HG03060 (cell line): ENCODE measurements around the gene STRIP1.

Experiments used
- ATAC-seq: cut with Tn5 transposase; IDR thresholded peaks from one replicate; pipeline ENCODE4 v1.9.1; 2021; ENCODE audit warnings: low read depth, moderate number of reproducible peaks; ENCODE audit not compliant: unreplicated experiment

The STRIP1 gene

DNA sequence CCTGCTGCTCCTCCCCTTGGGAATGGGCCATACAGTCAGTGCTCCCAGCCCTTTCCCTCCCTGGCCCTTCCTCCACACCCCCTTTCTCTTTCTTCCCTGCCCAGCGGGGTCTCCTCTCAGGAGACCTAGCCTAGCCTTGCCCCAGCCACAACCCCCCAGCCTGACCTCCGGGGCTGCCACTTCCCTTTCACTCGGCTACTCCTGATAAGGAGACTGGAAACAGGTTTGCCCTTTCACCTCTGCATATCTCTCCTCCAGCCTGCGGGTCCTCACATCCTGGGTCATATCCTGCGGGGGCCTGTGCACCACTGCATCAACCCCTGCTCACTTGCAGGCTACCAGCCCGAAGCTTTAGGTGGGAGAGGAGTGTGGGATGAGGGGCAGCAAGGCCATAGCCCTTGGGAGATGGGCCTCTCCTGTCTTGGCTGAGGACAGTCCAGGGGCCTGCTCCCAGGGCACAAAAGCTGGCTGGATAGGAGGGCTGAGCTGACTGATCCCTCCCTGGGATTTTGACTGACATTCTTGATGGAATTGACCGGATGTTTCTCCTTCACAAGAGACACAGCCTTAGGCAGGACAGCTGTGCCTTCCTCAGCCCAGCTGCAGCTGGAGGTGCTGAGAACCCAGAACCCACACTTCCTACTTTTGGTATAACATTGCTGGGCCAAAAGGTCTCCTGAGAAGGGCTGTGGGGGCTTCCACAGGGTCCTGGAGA is 55.3 kb downstream of the STRIP1 start:
- ATAC-seq, result no peak

DNA sequence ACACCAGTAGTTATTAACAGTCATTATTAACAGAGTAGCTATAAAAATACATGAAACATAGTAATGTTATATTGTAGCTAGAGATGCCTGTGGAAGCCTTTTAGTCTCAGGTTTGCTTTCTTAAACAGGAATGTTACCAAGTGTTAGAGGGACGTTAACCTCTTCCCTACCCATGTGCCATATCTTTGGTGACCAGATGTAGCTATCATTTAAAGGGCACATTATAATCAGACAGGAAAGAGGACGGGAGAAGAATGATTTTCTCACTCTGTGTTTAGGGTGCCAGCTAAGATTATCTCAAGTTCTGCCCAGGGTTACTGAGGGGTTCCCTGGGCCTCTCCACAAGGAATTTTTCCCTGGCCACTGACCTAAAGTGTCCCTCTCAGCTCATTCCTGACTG is 57.0 kb downstream of the STRIP1 start:
- no peak for ATAC-seq

DNA sequence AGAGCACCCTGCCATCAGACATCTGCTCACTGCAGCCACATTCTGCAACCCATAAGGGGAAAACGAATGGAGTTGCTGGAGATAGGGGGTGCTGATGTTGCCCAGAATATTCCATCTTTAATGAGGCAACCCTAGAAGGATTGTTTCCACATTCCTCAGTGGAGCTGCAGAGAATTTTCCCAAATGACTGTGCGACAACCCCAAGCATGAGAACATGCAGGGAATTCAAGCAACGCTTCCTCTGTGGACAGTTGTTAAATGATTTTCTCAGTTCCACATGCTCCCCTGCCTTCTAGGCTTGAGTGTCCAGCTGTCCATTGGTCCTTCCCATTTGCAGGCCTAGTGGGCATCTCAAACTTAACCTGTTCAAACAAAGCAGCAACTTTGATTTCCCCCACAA is 57.4 kb downstream of the STRIP1 start:
- no peak for ATAC-seq

DNA sequence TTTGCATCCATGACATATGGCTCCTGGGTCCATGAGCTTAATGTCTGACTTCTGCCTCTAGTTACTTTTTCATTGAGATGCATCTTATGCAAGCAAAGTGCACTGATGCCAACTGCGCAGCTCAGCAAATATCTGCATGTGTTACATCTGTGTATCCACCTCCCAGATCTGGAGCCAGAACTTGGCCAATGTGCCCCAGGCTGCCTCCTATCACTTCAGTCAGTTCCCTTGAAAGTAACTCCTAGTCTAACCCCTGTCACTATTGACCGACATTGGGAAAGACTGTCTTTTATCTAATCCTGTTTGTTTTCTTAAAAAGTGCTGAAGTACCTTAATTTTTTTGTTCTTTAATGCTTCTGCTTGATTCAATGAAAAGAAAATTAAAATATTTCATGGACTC is 58.6 kb downstream of the STRIP1 start:
- ATAC-seq, result no peak

DNA sequence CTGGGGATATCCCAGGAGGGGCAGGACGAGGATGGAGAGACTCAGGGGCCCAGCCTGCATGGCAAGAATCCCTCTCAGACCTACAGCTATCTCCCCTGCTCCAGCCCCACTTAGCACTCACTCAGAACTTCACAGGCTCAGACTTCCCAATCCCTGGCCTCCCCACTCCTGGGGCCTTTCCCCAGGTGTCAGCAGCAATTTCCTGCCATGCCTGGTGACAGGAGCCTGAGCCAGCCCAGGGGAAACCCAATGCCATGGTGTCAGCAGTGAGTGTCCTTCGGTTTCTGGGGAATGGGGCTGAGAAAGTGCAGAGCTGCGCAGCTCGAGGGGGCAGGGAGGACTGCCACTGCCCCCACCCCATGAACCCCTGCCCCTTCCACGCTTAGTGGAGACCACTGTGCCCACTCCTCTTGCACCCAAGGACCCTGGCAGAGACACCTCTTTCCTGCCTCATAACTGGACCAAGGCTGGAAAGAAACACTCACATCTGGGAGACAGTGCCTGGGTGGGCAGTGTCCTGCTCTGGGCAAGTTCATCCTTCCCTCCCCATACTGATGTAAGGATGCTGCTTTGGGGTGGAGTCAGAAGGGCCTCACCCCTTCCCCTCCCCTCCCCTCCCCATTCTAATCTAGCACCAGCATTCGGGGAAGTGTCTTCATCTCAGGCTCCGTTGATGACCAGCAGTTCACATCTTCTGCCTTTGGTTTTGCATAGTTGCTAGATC is 60.7 kb downstream of the STRIP1 start:
- ATAC-seq, result no peak

DNA sequence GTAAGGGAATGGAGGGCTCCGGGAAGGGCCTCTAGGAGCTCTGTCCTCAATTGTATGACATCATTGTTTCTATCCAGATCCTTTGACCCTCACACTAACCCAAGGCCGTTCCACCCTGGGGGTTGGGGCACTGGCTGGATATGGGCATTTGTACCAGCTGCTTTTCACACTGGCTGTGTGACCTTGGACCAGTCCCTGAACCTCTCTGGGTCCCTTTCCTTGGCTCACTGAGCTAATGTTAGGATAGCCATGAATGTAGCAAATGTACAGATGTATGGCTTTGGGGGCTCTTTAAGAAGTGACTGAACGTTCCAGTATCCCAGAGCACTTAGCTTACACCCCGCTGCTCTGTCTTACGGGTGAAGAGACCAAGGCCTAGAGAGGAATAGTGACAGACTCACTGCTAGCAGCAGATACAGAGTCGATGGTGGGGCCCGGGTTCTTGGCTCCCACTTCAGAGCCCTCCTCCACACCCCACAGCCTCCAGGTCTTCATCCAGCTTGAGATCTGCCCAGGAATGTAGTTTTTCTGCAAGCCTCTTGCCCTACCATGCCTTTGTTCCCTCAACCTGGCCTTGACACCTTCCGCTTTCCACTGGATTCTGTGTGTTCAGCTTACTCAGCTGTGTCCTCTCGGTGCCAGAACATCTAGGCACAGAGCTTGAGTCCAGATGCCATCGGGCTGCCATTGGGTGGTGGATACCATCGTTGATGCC is 63.2 kb downstream of the STRIP1 start:
- no peak for ATAC-seq

DNA sequence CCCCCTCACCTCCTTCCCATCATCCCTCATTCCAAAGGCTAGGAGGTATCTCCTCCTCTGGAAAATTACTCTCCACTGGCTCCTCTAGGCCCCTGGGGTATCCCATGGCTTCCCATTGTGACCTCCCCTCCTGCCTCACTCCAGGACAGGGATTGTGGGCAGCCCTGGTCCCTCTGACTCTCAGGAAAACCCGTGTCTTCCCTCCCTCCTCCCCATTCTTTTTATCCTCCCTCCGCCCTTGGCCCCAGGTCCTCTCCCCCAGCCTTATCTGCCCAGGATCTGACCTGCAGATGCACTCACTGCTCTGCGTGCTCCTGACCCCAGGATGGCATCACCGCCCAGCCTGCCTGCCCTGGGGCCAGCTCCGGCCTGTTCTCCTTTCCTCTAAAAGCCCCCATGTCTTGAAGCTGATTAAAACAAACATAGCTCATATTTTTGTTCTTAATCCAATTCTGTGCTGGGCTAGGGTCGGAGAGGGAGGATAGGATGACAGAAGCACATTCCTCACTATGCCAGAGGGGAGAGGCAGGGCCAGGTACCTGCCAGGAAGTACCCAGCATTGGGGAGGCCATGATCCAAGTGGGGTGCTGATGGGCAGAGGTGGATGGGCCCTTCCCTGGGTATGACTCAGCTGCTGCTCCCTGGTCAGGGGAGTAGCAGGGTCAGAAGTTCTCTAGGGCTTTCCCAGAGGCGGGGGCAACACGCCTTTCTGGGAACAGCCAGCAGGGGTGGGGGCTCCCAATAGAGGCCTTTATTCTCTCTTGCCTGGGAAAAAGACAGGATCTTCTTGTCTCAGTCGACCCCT is 64.0 kb downstream of the STRIP1 start:
- ATAC-seq, result no peak

DNA sequence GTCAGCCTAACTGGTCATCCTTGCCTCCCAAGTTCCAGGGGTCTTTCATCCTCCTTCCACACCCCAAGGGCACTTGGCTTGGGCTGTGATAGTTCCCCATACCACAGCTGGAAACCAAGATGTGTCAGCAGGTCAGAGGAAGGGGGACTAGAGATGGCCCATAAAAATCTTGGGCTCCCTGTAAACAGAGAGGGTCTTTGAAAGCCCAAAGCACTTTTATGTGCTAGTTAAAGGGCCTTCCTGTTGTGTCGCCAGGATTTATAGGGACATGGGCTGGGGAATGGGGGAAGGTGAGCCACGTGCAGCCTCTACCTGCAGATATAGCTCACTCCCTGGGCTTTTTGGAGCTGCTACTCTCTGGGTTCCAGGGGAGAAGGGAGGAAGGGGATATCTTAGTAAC is 65.9 kb downstream of the STRIP1 start:
- ATAC-seq, result no peak

DNA sequence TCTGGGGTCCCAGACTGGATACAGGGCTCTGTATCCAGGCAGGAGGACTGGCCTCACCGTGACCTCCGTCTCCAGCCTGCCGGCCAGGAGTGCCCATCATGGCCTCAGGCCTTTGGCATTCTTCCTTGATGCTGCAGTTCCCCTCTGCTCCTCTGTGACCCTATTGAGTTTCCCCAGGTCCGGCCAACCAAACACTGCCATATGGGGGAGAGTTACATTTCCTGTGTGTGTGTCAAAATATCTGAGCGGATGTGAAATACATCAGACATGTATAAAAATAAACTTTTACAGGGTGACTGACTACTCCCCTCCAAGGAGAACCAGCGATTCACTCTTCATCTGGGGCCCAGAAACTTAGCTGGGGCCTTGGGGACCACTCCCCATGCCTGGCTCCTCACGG is 67.7 kb downstream of the STRIP1 start:
- ATAC-seq, result no peak
